Fibroblast of gingiva (primary cell): ENCODE measurements around the gene MXD1.
A peak's percentile ranks its signal among the peaks of the same experiment; 100 is the strongest.
"Not testable (repeated sequence)": the region's sequence is repeated elsewhere in the genome, so short reads cannot be mapped to it uniquely, and the experiment has no call there.

Source experiments
- DNase-seq: peaks from one replicate; pipeline ENCODE4 v3.0.0-alpha.2; 2011; ENCODE audit warnings: low read depth

The MXD1 gene

GRCh38 chr2:69914950-69915945, at the start of gene MXD1:
MXD1 (plus strand) TSS chr2:69915109; CDS start chr2:69915331, 222 bp downstream.
- DNase-seq: no peak

GRCh38 chr2:69888451-69888850, 26.5 kb upstream of the MXD1 start:
- no peak for DNase-seq

- DNase-seq: no peak
Measured at GRCh38 chr2:69889302-69889701, 25.6 kb upstream of the MXD1 start.

GRCh38 chr2:69890881-69891280, 24.0 kb upstream of the MXD1 start:
- no peak for DNase-seq

GRCh38 chr2:69892838-69893424, 22.0 kb upstream of the MXD1 start:
- DNase-seq: not testable (repeated sequence)

- DNase-seq: peak; percentile 80
Measured at GRCh38 chr2:69893684-69894551, 21.0 kb upstream of the MXD1 start, which contains the start of gene SNRNP27. SNRNP27 (plus strand) TSS chr2:69893956; CDS start chr2:69893985, 29 bp downstream.

GRCh38 chr2:69894737-69895136, 20.2 kb upstream of the MXD1 start:
- DNase-seq: not testable (repeated sequence)

- no peak for DNase-seq
Measured at GRCh38 chr2:69902213-69902922, 12.5 kb upstream of the MXD1 start.

GRCh38 chr2:69907216-69907615, 7.7 kb upstream of the MXD1 start:
- DNase-seq: no peak

- DNase-seq: peak; percentile 49
Measured at GRCh38 chr2:69911985-69912563, 2.8 kb upstream of the MXD1 start.

- DNase-seq: peak; percentile 100
Measured at GRCh38 chr2:69914164-69914949, 552 bp upstream of the MXD1 start.

- DNase-seq: no peak
Measured at GRCh38 chr2:69916106-69916505, 1.2 kb downstream of the MXD1 start.

GRCh38 chr2:69917852-69918251, 2.9 kb downstream of the MXD1 start:
- peak; percentile 72 for DNase-seq

GRCh38 chr2:69918401-69918800, 3.5 kb downstream of the MXD1 start:
- no peak for DNase-seq

- no peak for DNase-seq
Measured at GRCh38 chr2:69923116-69923515, 8.2 kb downstream of the MXD1 start.

GRCh38 chr2:69926849-69927515, 12.1 kb downstream of the MXD1 start:
- DNase-seq: peak; percentile 63

- DNase-seq: no peak
Measured at GRCh38 chr2:69931832-69932595, 17.1 kb downstream of the MXD1 start.

GRCh38 chr2:69932596-69932922, 17.6 kb downstream of the MXD1 start:
- DNase-seq: no peak

GRCh38 chr2:69933254-69933828, 18.4 kb downstream of the MXD1 start:
- no peak for DNase-seq
